B cell (primary cell): ENCODE results near the gene PIK3R2. TPM values are rescaled to one million over a fixed set of nuclear protein-coding genes. Genes with fewer than 3 reads are reported as not detected.
A peak's percentile ranks its signal among the peaks of the same experiment; 100 is the strongest.

Source experiments
- ATAC-seq: fragments of 200-7000 bp; cut with Tn5 transposase; one replicate; pipeline ENCODE4 v1.10.0; 2021; ENCODE audit warnings: low read depth, mild to moderate bottlenecking, moderate number of reproducible peaks, moderate library complexity
- CTCF ChIA-PET: fragments of 350-600 bp; sonication (Branson Sonifier 250); formaldehyde crosslinking; loops from one replicate; lab custom pipeline; 2021; ENCODE audit warnings: antibody characterized with exemption, inconsistent platforms; lab: Charles Lee
- POLR2A ChIA-PET: fragments of 350-600 bp; sonication (Branson Sonifier 250); formaldehyde crosslinking; loops from one replicate; lab custom pipeline; 2021; ENCODE audit warnings: antibody characterized with exemption; lab: Charles Lee
- DNase-seq: peaks from one replicate; pipeline ENCODE4 v3.0.0; 2013
- H2AFZ ChIP-seq: 2 replicates; pipeline ENCODE4 v1.6.1; 2012; ENCODE audit warnings: mild to moderate bottlenecking, low read depth, low read length; ENCODE audit not compliant: insufficient read depth, poor library complexity, severe bottlenecking
- H3K27ac ChIP-seq, 2 donors: 1 replicate in 1 of 2; 2 replicates in 1 of 2; pipeline ENCODE4 v1.5.1; 2012 to 2013; ENCODE audit warnings: low read length in 2 of 2, mild to moderate bottlenecking in 2 of 2, moderate library complexity in 1 of 2
- H3K27me3 ChIP-seq, 4 experiments: fragments of 200-600 bp in 1 of 4; sonication (generic) in 1 of 4; replicated peaks in 1 of 4; 1 replicate in 2 of 4; 2 replicates in 2 of 4; pipeline versions ENCODE4 v1.6.1 to v1.7.0; 2013 to 2016; ENCODE audit warnings: low read length in 3 of 4, mild to moderate bottlenecking in 2 of 4, mixed read lengths in 1 of 4, moderate library complexity in 1 of 4; ENCODE audit not compliant: insufficient read depth in 4 of 4, control insufficient read depth in 3 of 4; ENCODE audit errors: control extremely low read depth in 1 of 4
- H3K36me3 ChIP-seq, 2 experiments: replicated peaks in 1 of 2; 1 replicate in 1 of 2; 2 replicates in 1 of 2; pipeline versions ENCODE4 v1.6.1 to v1.7.1; 2013; ENCODE audit warnings: low read length in 1 of 2; ENCODE audit not compliant: insufficient read depth in 2 of 2, control insufficient read depth in 1 of 2; ENCODE audit errors: control extremely low read depth in 1 of 2, extremely low read depth in 1 of 2
- H3K4me1 ChIP-seq, 2 donors: fragments of 200-600 bp in 1 of 2; sonication (generic) in 1 of 2; 1 replicate in 1 of 2; 2 replicates in 1 of 2; pipeline versions ENCODE4 v1.5.1 to v1.6.1; 2013 to 2017; ENCODE audit warnings: low read length in 2 of 2; ENCODE audit not compliant: control insufficient read depth in 2 of 2, insufficient read depth in 2 of 2
- H3K4me2 ChIP-seq: replicated peaks from 2 replicates; pipeline ENCODE3; 2012; ENCODE audit warnings: mild to moderate bottlenecking, low read depth, low read length; ENCODE audit not compliant: poor library complexity, severe bottlenecking
- H3K4me3 ChIP-seq, 5 experiments: fragments of 200-600 bp in 1 of 5; sonication (generic) in 1 of 5; 1 replicate in 3 of 5; 2 replicates in 2 of 5; pipeline versions ENCODE4 v1.5.1 to v1.7.0; 2011 to 2016; ENCODE audit warnings: low read length in 4 of 5, mild to moderate bottlenecking in 4 of 5, low read depth in 2 of 5, control low read depth in 1 of 5, moderate library complexity in 1 of 5; ENCODE audit not compliant: insufficient read depth in 1 of 5; ENCODE audit errors: control extremely low read depth in 1 of 5, extremely low read depth in 1 of 5
- H3K79me2 ChIP-seq: fragments of 200-600 bp; sonication (generic); one replicate; pipeline ENCODE4 v1.6.0; 2016; ENCODE audit warnings: low read length; ENCODE audit not compliant: control insufficient read depth, insufficient read depth
- H3K9ac ChIP-seq: fragments of 200-600 bp; sonication (generic); 2 replicates; pipeline ENCODE4 v1.6.1; 2017; ENCODE audit warnings: mild to moderate bottlenecking, low read length, moderate library complexity
- H3K9me3 ChIP-seq, 3 donors: one replicate each; pipeline versions ENCODE4 v1.6.1 to v1.7.1; 2013; ENCODE audit warnings: low read length in 2 of 3; ENCODE audit not compliant: control insufficient read depth in 2 of 3, insufficient read depth in 1 of 3; ENCODE audit errors: control extremely low read depth in 1 of 3
- H4K20me1 ChIP-seq: 2 replicates; pipeline ENCODE4 v1.6.0; 2012; ENCODE audit warnings: mild to moderate bottlenecking, low read length; ENCODE audit not compliant: insufficient read depth, control insufficient read depth, poor library complexity, severe bottlenecking
- H3K27ac Mint-ChIP-seq: one replicate; pipeline ENCODE4 v1.8.0; 2021; ENCODE audit warnings: mixed read lengths
- H3K27me3 Mint-ChIP-seq: one replicate; pipeline ENCODE4 v1.8.0; 2021; ENCODE audit warnings: mixed read lengths
- H3K4me1 Mint-ChIP-seq: one replicate; pipeline ENCODE4 v1.8.0; 2021; ENCODE audit warnings: mixed read lengths
- H3K4me3 Mint-ChIP-seq: one replicate; pipeline ENCODE4 v1.8.0; 2021; ENCODE audit warnings: mixed read lengths
- H3K9me3 Mint-ChIP-seq: one replicate; pipeline ENCODE4 v1.8.0; 2022; ENCODE audit warnings: mixed read lengths; ENCODE audit not compliant: insufficient read depth
- EZH2 ChIP-seq: IDR thresholded peaks from 2 replicates; pipeline ENCODE4 v1.6.1; 2012; ENCODE audit warnings: borderline replicate concordance, low read depth, mild to moderate bottlenecking, moderate library complexity, low read length; ENCODE audit not compliant: insufficient read depth, poor library complexity, severe bottlenecking
- WGBS: methylation state at CpG from one replicate; pipeline ENCODE4 v1.1.5; 2013; ENCODE audit warnings: missing lambda C conversion rate; ENCODE audit not compliant: insufficient coverage; 5-methylcytosine and 5-hydroxymethylcytosine counted together
- intact Hi-C: fragments of 100-400 bp; cut with micrococcal nuclease; formaldehyde crosslinking; loops from one replicate; pipeline ENCODE4 v1.10.0; 2022
- polyA plus RNA-seq: library from polyadenylated mRNA; depleted of rRNA; stranded (reverse); fragments of >200 nt; gene quantifications from 2 replicates; pipeline ENCODE4 v1.2.3, GENCODE V29; 2012
- total RNA-seq, 2 donors: library from RNA; stranded (reverse); fragments of 120-200 nt in 1 of 2; gene quantifications; 1 replicate in 1 of 2; 2 replicates in 1 of 2; pipeline versions ENCODE4 v1.2.3 to v1.2.4, GENCODE V29; 2013 to 2022
- TF ChIP-seq, protein P1 (sequence below): fragments of 200-600 bp; IDR thresholded peaks from one replicate; pipeline ENCODE4 v1.8.0; 2022; ENCODE audit warnings: antibody characterized with exemption, mild to moderate bottlenecking

PIK3R2 gene
- total and polyA plus RNA-seq, 2 donors (not counting 1 experiment from before 2014, with no cell fraction given), result 8.5 to 15.8 TPM

- DNase-seq, result no peak
- Histone ChIP-seq H3K27ac (no peak overlapping the region), H3K4me3 (no peak overlapping the region), H3K4me1 (peaks cover 11 to 24% of the 10 kb centered on the region in 2 donors), H3K9me3 (peaks cover 0 to 9% (median 0%) of the 10 kb centered on the region in 3 donors), H3K36me3 (peaks cover 0 to 3% of the 10 kb centered on the region in 2 experiments), H3K79me2 (peaks cover 8% of the 10 kb centered on the region), H3K4me2 (no peak overlapping the region), H2AFZ (no peak overlapping the region), H4K20me1 (no peaks in the 10 kb centered on the region), H3K9ac (no peak overlapping the region), H3K27me3 (no peaks in the 10 kb centered on the region)
- POLR2A ChIA-PET, result interaction anchor here (0.6 to 1.1 kb wide), 6 partner anchors 9 to 532 kb away, joined by 3 to 9 read pairs (median 4); no protein-coding TSS in a partner anchor
- no peak for TF ChIP-seq EZH2
- TF ChIP-seq, protein P1, sequence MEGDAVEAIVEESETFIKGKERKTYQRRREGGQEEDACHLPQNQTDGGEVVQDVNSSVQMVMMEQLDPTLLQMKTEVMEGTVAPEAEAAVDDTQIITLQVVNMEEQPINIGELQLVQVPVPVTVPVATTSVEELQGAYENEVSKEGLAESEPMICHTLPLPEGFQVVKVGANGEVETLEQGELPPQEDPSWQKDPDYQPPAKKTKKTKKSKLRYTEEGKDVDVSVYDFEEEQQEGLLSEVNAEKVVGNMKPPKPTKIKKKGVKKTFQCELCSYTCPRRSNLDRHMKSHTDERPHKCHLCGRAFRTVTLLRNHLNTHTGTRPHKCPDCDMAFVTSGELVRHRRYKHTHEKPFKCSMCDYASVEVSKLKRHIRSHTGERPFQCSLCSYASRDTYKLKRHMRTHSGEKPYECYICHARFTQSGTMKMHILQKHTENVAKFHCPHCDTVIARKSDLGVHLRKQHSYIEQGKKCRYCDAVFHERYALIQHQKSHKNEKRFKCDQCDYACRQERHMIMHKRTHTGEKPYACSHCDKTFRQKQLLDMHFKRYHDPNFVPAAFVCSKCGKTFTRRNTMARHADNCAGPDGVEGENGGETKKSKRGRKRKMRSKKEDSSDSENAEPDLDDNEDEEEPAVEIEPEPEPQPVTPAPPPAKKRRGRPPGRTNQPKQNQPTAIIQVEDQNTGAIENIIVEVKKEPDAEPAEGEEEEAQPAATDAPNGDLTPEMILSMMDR, result no peak
- 98% methylated on average over 4 of the region's 6 CpGs for WGBS
- intact Hi-C loops, result no loop called here
- CTCF ChIA-PET, result interaction anchor here (0.6 to 2.1 kb wide), 7 partner anchors 9 to 253 kb away, joined by 3 to 5 read pairs (median 4); partner anchors contain the start of gene CCDC124
- peak overlapping the region; percentile 34 for H3K27ac Mint-ChIP-seq
- H3K4me1 Mint-ChIP-seq, result peaks cover 32% of the 10 kb centered on the region
- H3K9me3 Mint-ChIP-seq, result no peaks in the 10 kb centered on the region
- H3K4me3 Mint-ChIP-seq, result no peak overlapping the region
- no peak for ATAC-seq
- H3K27me3 Mint-ChIP-seq, result no peaks in the 10 kb centered on the region
Measured at GRCh38 chr19:18185538-18185937, 32.6 kb downstream of the PIK3R2 start.

DNA sequence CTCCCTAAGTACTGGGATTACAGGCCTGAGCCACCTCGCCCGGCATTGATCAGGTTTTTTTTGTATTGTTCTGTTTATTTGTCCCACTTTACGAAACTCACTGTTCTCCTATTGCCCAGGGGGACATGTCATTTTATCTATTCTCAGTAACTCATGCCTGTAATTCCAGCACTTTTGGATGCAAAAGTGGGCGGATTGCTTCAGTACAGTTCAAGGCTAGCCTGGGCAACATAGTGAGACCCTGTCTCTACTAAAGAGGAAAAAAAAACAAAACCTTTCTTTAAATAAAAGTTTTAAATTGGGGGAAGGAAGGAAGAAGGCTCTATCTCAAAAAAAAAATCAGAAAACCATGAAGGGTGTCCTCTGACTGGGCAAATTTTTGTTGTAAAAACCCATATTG lies 37.3 kb downstream of the PIK3R2 start:
- no peak for DNase-seq
- WGBS, result no CpG with 5 or more reads among the region's 4 CpGs
- H3K27ac ChIP-seq, result no peak overlapping the region
- no peaks in the 10 kb centered on the region for H3K27me3 Mint-ChIP-seq
- no peaks in the 10 kb centered on the region for H4K20me1 ChIP-seq
- intact Hi-C loops, result loop anchor here (5.0 to 10.0 kb wide), 4 partner anchors 93 to 947 kb away; partner anchors contain the start of genes ELL, FCHO1, MAST3 and TMEM161A
- H3K4me2 ChIP-seq, result no peak overlapping the region
- peaks cover 25 to 42% of the 10 kb centered on the region in 2 donors for H3K4me1 ChIP-seq
- H3K27me3 ChIP-seq, result no peaks in the 10 kb centered on the region
- H3K9me3 ChIP-seq, result no peaks in the 10 kb centered on the region
- no peak overlapping the region for H3K4me3 Mint-ChIP-seq
- no peaks in the 10 kb centered on the region for H3K9me3 Mint-ChIP-seq
- H3K79me2 ChIP-seq, result peaks cover 14% of the 10 kb centered on the region
- H3K9ac ChIP-seq, result no peak overlapping the region
- ChIA-PET CTCF (interaction anchor here (0.7 to 6.4 kb wide), 7 partner anchors 9 to 81 kb away, joined by 3 to 105 read pairs (median 25); partner anchors contain the start of gene IFI30), POLR2A (interaction anchor here (0.8 to 5.7 kb wide), 2 partner anchors 9 to 22 kb away, joined by 3 to 64 read pairs; no protein-coding TSS in a partner anchor)
- peak overlapping the region; percentile 56 for H3K27ac Mint-ChIP-seq
- no peak overlapping the region for H3K4me3 ChIP-seq
- no peaks in the 10 kb centered on the region for H3K36me3 ChIP-seq
- TF ChIP-seq, protein P1, result no peak
- TF ChIP-seq EZH2, result no peak
- no peak overlapping the region for H2AFZ ChIP-seq
- ATAC-seq, result no peak
- peaks cover 45% of the 10 kb centered on the region for H3K4me1 Mint-ChIP-seq
